GM21528 (cell line): Measurements from ENCODE around the gene USP36.
A peak's percentile ranks its signal among the peaks of the same experiment; 100 is the strongest.
"Not testable (repeated sequence)": the region's sequence is repeated elsewhere in the genome, so short reads cannot be mapped to it uniquely, and the experiment has no call there.

ENCODE experiments used
- ATAC-seq: cut with Tn5 transposase; IDR thresholded peaks from one replicate; pipeline ENCODE4 v1.9.1; 2021; ENCODE audit warnings: mild to moderate bottlenecking, moderate library complexity; ENCODE audit not compliant: unreplicated experiment, low FRiP score

The USP36 gene

GRCh38 chr17:78794864-78795640 is 45.6 kb downstream of the USP36 start:
- no peak for ATAC-seq

- ATAC-seq = no peak
Measured at GRCh38 chr17:78794399-78794798, 46.2 kb downstream of the USP36 start.

- no peak for ATAC-seq
Measured at GRCh38 chr17:78793968-78794367, 46.6 kb downstream of the USP36 start.

- no peak for ATAC-seq
Measured at GRCh38 chr17:78793415-78793814, 47.2 kb downstream of the USP36 start.

- no peak for ATAC-seq
Measured at GRCh38 chr17:78791840-78792709, 48.5 kb downstream of the USP36 start.

- ATAC-seq = no peak
Measured at GRCh38 chr17:78790552-78790951, 50.1 kb downstream of the USP36 start.

- no peak for ATAC-seq
Measured at GRCh38 chr17:78789663-78790181, 50.9 kb downstream of the USP36 start.

GRCh38 chr17:78789149-78789662 is 51.4 kb downstream of the USP36 start:
- no peak for ATAC-seq

GRCh38 chr17:78788451-78788850 is 52.2 kb downstream of the USP36 start:
- no peak for ATAC-seq

GRCh38 chr17:78787444-78787843 is 53.2 kb downstream of the USP36 start:
- no peak for ATAC-seq

GRCh38 chr17:78785663-78786057 is 55.0 kb downstream of the USP36 start:
- no peak for ATAC-seq

- no peak for ATAC-seq
Measured at GRCh38 chr17:78785011-78785662, 55.5 kb downstream of the USP36 start.

- ATAC-seq = no peak
Measured at GRCh38 chr17:78784352-78784751, 56.3 kb downstream of the USP36 start.

- ATAC-seq = no peak
Measured at GRCh38 chr17:78783711-78784324, 56.8 kb downstream of the USP36 start.

- peak; percentile 23 for ATAC-seq
Measured at GRCh38 chr17:78781893-78782304, 58.7 kb downstream of the USP36 start, which contains the start of gene CYTH1. TSS of gene CYTH1 (minus strand) at chr17:78782273. CDS start at chr17:78782223, 50 bp downstream.

- peak; percentile 23 for ATAC-seq
Measured at GRCh38 chr17:78781104-78781892, 59.3 kb downstream of the USP36 start.

GRCh38 chr17:78780335-78780734 is 60.3 kb downstream of the USP36 start:
- no peak for ATAC-seq

- ATAC-seq = no peak
Measured at GRCh38 chr17:78779850-78780249, 60.8 kb downstream of the USP36 start.

GRCh38 chr17:78779286-78779651 is 61.3 kb downstream of the USP36 start:
- not testable (repeated sequence) for ATAC-seq
